ENCODE measurements around the gene DAB2IP.

Gene DAB2IP

DNA sequence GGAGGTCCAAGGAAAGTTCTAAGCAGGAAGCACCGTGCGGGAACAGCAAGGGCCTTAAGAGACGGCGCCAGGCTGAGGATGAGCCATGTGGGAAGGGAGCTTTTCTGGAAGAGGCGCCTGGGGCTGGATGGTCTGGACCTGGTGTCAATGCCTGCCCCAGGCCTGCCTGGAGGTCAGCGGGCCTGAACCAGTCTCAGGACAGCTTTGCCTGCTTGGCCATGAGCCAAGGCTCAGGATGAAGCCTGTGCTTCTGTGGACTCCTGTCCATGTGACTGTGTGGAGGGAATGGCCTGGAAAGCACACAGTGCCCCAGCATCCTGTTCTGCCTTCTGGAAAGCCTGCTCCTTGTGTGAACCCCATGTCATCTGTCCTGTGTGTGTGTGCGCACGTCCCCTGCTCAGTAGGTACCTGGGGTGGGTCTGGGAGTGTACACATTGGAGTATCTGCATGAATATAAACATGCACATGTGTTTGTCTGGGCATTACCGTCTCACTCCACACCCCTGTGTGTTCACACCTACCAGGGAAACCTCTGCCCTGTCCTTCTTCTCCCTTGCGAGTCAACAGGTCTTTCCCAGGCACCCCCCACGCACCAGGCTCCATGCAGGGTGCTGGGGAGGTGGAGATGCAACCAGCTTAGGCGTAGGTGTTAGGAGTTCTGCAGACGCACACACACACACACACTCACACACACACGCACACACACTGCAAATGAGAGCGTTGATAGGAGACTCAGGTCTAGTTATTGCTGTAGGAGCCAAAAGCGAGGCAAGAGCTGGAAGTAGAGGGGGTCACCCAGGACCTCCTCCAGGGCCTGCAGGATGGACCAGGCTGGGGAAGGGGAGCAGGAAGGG, 24.8 kb downstream of the DAB2IP start:
- DNase-seq (ENCODE audit: low read depth): no peak
- TF ChIP-seq, protein P1, sequence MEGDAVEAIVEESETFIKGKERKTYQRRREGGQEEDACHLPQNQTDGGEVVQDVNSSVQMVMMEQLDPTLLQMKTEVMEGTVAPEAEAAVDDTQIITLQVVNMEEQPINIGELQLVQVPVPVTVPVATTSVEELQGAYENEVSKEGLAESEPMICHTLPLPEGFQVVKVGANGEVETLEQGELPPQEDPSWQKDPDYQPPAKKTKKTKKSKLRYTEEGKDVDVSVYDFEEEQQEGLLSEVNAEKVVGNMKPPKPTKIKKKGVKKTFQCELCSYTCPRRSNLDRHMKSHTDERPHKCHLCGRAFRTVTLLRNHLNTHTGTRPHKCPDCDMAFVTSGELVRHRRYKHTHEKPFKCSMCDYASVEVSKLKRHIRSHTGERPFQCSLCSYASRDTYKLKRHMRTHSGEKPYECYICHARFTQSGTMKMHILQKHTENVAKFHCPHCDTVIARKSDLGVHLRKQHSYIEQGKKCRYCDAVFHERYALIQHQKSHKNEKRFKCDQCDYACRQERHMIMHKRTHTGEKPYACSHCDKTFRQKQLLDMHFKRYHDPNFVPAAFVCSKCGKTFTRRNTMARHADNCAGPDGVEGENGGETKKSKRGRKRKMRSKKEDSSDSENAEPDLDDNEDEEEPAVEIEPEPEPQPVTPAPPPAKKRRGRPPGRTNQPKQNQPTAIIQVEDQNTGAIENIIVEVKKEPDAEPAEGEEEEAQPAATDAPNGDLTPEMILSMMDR (IDR thresholded peaks at IDR 0.05; ENCODE audit: low read length, missing control alignments): no peak
- H3K4me3 ChIP-seq (replicated peaks; ENCODE audit: low read depth, low read length): no peak overlapping the region

DNA sequence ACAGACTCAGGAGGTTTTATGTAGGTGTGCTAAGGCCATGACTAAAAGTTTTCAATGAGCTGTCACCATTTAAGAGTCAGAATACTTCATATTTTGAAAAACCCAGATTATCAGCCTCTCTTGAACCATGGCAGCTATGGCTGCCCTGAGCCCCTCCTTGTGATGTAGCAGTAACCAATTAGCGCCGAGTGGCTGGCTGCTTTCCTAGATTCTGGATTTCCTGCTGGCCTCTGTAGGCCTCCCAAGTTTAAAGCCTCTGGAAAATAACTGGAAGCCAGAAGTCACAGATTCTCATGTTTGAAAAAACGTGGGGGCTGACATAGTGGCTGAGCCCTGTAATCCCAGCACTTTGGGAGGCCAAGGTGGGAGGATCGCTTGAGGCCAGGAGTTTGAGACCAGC, 25.5 kb downstream of the DAB2IP start:
- DNase-seq (ENCODE audit: low read depth): no peak
- TF ChIP-seq, protein P1 (IDR thresholded peaks at IDR 0.05; ENCODE audit: low read length, missing control alignments): no peak
- H3K4me3 ChIP-seq (replicated peaks; ENCODE audit: low read depth, low read length): no peak overlapping the region

DNA sequence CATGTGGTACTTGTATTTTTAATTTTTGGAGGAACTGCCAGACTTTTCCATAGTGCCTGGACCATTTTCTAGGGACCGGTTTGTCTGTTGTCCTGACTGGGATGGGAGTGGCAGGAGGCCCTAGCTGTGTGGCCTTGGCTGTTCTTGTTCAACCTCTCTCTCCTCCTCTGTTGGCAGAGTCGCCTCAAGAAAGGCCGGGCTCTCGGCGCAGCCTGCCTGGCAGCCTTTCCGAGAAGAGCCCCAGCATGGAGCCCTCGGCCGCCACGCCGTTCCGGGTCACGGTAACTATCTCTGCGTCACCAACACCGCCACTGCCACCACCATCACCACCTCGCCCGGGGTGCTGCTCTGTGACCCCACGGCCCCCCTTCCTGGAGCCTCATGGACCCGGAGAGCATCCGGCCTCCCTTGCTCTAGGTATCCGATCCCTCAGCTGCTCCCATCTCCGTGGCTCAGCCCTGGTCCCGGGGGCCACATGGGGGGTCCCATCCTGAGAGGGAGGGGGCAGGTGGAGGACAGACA, 27.1 kb downstream of the DAB2IP start:
- DNase-seq (ENCODE audit: low read depth): no peak
- no peak overlapping the region for H3K4me3 ChIP-seq (replicated peaks; ENCODE audit: low read depth, low read length)
- TF ChIP-seq, protein P1 (IDR thresholded peaks at IDR 0.05; ENCODE audit: low read length, missing control alignments): no peak

DNA sequence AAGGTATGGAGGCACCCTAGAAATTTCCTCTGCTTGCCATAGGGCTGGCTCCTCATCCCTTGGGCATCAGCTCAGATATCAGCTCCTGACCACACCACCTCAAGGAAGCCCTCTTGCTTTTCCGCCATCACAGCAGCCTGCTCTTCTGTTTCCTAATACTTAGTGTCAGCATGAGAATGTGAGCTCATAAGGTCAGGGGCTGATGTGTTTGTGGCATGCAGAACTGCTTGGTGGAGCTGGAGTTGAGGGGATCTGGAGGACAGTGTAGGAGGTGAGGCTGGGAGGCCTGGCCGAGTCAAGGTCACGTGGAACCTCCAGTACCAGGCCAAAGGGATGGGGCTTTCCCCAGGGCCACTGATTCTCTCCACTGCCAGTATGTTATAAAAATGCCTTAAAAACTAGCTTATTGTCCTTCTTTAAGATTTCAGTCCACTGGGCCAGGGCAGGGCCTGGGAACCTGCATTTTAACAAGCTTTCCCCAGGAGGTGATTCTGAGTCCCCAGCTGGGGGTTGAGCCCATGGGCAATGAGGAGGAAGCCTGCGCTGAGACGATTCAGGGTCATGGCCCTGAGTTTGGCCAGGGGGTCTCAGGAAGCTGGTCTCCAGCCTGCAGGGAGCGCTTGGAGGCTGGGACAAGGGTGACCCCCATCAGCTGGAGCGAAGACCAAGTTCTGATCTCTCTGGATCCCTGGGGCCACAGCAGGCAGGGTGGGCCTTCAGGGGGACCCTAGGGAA, 28.6 kb downstream of the DAB2IP start:
- no peak overlapping the region for H3K4me3 ChIP-seq (replicated peaks; ENCODE audit: low read depth, low read length)
- TF ChIP-seq, protein P1 (IDR thresholded peaks at IDR 0.05; ENCODE audit: low read length, missing control alignments): no peak
- DNase-seq (ENCODE audit: low read depth): no peak

DNA sequence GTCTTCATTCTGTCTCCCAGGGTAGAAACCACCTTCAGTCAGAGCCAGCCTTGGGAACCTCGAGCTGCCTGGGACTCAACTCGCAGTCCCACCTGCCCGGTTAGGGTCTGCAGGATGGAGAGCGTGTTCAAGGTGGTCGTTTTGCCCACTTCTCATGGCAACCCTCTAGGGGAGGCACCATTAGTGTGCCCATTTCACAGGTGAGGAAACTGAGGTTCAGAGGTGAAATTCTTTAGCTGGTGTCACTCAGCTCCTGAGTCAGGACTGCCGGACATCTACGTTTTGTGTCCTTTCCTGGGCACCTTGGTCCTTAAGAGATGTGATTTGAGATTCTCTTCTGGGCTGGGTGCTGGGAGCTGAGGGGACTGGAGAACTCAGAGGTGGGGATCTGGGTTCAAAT, 30.0 kb downstream of the DAB2IP start:
- TF ChIP-seq, protein P1 (IDR thresholded peaks at IDR 0.05; ENCODE audit: low read length, missing control alignments): no peak
- DNase-seq (ENCODE audit: low read depth): no peak
- no peak overlapping the region for H3K4me3 ChIP-seq (replicated peaks; ENCODE audit: low read depth, low read length)

DNA sequence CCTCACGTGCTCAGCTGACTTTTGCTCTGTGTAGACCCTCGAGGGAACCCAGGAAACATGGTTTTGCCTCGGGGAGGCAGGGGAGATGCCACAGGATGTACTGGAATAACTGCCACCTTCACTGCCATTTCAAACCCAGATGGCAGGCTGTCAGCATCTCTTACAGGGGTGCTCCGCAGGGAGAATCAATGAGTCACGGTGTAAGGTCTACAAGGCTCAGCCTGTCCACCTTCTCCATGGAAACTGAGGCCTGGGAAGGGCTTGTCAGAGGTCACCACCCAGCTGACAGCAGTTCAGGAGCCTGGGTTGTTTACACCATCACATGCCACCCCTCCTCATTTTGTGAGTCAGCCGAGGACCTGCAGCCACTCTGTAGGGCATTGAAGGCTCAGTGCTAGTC, 30.8 kb downstream of the DAB2IP start:
- DNase-seq (ENCODE audit: low read depth): no peak
- no peak overlapping the region for H3K4me3 ChIP-seq (replicated peaks; ENCODE audit: low read depth, low read length)
- TF ChIP-seq, protein P1 (IDR thresholded peaks at IDR 0.05; ENCODE audit: low read length, missing control alignments): no peak

Data from fibroblast of pulmonary artery (primary cell).